Thymus (tissue), 11 donors: ENCODE results near the gene BICC1. TPM values are rescaled to one million over a fixed set of nuclear protein-coding genes. Genes with fewer than 3 reads are reported as not detected.
"Not testable (repeated sequence)": the region's sequence is repeated elsewhere in the genome, so short reads cannot be mapped to it uniquely, and the experiment has no call there.

Source experiments
- DNase-seq, 9 donors: peaks; one replicate each; pipeline ENCODE4 v3.0.0-alpha.2; 2013; ENCODE audit warnings: low spot score in 9 of 9, low read depth in 6 of 9, missing footprints in 1 of 9
- H3K27ac ChIP-seq, 2 donors: one replicate each; pipeline ENCODE4 v1.5.1; 2013; ENCODE audit warnings: control low read depth in 1 of 2, low read depth in 1 of 2, low read length in 1 of 2, mild to moderate bottlenecking in 1 of 2, moderate library complexity in 1 of 2
- H3K27me3 ChIP-seq, 2 donors: one replicate each; pipeline ENCODE4 v1.5.1; 2013; ENCODE audit warnings: low read length in 1 of 2; ENCODE audit not compliant: control insufficient read depth in 2 of 2, insufficient read depth in 1 of 2
- H3K36me3 ChIP-seq, 2 donors: one replicate each; pipeline ENCODE4 v1.5.1; 2013; ENCODE audit warnings: low read length in 1 of 2, mild to moderate bottlenecking in 1 of 2, moderate library complexity in 1 of 2; ENCODE audit not compliant: control insufficient read depth in 2 of 2, insufficient read depth in 2 of 2
- H3K4me1 ChIP-seq, 2 donors: one replicate each; pipeline ENCODE4 v1.5.1; 2013; ENCODE audit warnings: low read length in 2 of 2; ENCODE audit not compliant: control insufficient read depth in 2 of 2, insufficient read depth in 2 of 2
- H3K4me3 ChIP-seq, 2 donors: one replicate each; pipeline ENCODE4 v1.5.1; 2013; ENCODE audit warnings: low read length in 2 of 2, control low read depth in 1 of 2, mild to moderate bottlenecking in 1 of 2
- H3K9me3 ChIP-seq, 2 donors: one replicate each; pipeline ENCODE4 v1.5.1; 2013; ENCODE audit warnings: low read length in 1 of 2, mild to moderate bottlenecking in 1 of 2; ENCODE audit not compliant: control insufficient read depth in 2 of 2, insufficient read depth in 1 of 2
- WGBS: extraction: QIAGEN DNeasy Blood & Tissue Kit; methylation state at CpG from one replicate; pipeline ENCODE4 v1.1.7; 2013; 5-methylcytosine and 5-hydroxymethylcytosine counted together
- polyA plus RNA-seq: library from polyadenylated mRNA; stranded (reverse); fragments of 200-250 nt; gene quantifications from one replicate; pipeline ENCODE4 v1.2.3, GENCODE V29; 2013
- total RNA-seq: library from RNA; stranded (reverse); fragments of 120-200 nt; gene quantifications from one replicate; pipeline ENCODE4 v1.2.4, GENCODE V29; 2013
- donor health status: healthy.

Gene BICC1
- total and polyA plus RNA-seq, 2 donors = 1.8 to 1.9 TPM

GRCh38 chr10:58585435-58585834, 72.8 kb downstream of the BICC1 start:
- 47% methylated on average over 2 of the region's 2 CpGs for WGBS
- Histone ChIP-seq H3K9me3 (no peaks in the 10 kb centered on the region), H3K27ac (no peak overlapping the region), H3K36me3 (no peaks in the 10 kb centered on the region), H3K27me3 (no peaks in the 10 kb centered on the region), H3K4me3 (no peak overlapping the region), H3K4me1 (no peaks in the 10 kb centered on the region)
- DNase-seq = no peak

GRCh38 chr10:58586282-58587245, 73.9 kb downstream of the BICC1 start:
- Histone ChIP-seq H3K27me3 (no peaks in the 10 kb centered on the region), H3K4me1 (no peaks in the 10 kb centered on the region), H3K4me3 (no peak overlapping the region), H3K9me3 (no peaks in the 10 kb centered on the region), H3K27ac (no peak overlapping the region), H3K36me3 (no peaks in the 10 kb centered on the region)
- WGBS = 68% methylated on average over 13 of the region's 13 CpGs
- no peak for DNase-seq

GRCh38 chr10:58587676-58588075, 75.0 kb downstream of the BICC1 start:
- no peak for DNase-seq
- 96% methylated on average over 2 of the region's 2 CpGs for WGBS
- Histone ChIP-seq H3K4me3 (no peak overlapping the region), H3K27me3 (no peaks in the 10 kb centered on the region), H3K4me1 (no peaks in the 10 kb centered on the region), H3K27ac (no peak overlapping the region), H3K36me3 (no peaks in the 10 kb centered on the region), H3K9me3 (no peaks in the 10 kb centered on the region)

- Histone ChIP-seq H3K36me3 (no peaks in the 10 kb centered on the region), H3K9me3 (no peaks in the 10 kb centered on the region), H3K4me3 (no peak overlapping the region), H3K4me1 (no peaks in the 10 kb centered on the region), H3K27ac (no peak overlapping the region), H3K27me3 (no peaks in the 10 kb centered on the region)
- WGBS = 95% methylated on average over 14 of the region's 14 CpGs
- no peak for DNase-seq
Observed at GRCh38 chr10:58588673-58589265, 76.1 kb downstream of the BICC1 start.

- 92% methylated on average over 2 of the region's 2 CpGs for WGBS
- no peaks in the 10 kb centered on the region for H3K9me3 ChIP-seq
- H3K4me1 ChIP-seq = no peaks in the 10 kb centered on the region
- no peak for DNase-seq
- H3K27ac ChIP-seq = no peak overlapping the region
- H3K36me3 ChIP-seq = no peaks in the 10 kb centered on the region
- no peak overlapping the region for H3K4me3 ChIP-seq
- H3K27me3 ChIP-seq = no peaks in the 10 kb centered on the region
Observed at GRCh38 chr10:58590152-58590840, 77.6 kb downstream of the BICC1 start.

- Histone ChIP-seq H3K27ac (no peak overlapping the region), H3K36me3 (no peaks in the 10 kb centered on the region), H3K9me3 (no peaks in the 10 kb centered on the region), H3K4me1 (no peaks in the 10 kb centered on the region), H3K27me3 (no peaks in the 10 kb centered on the region), H3K4me3 (no peak overlapping the region)
- no peak for DNase-seq
- WGBS = 93% methylated on average over 3 of the region's 3 CpGs
Observed at GRCh38 chr10:58590924-58591323, 78.3 kb downstream of the BICC1 start.

GRCh38 chr10:58593008-58593407, 80.3 kb downstream of the BICC1 start:
- Histone ChIP-seq H3K4me3 (no peak overlapping the region), H3K9me3 (no peaks in the 10 kb centered on the region), H3K27me3 (no peaks in the 10 kb centered on the region), H3K27ac (no peak overlapping the region), H3K36me3 (no peaks in the 10 kb centered on the region), H3K4me1 (no peaks in the 10 kb centered on the region)
- WGBS = 14% methylated on average over 3 of the region's 3 CpGs
- DNase-seq = no peak

- not testable (repeated sequence) for H3K4me1 ChIP-seq, H3K9me3 ChIP-seq, H3K36me3 ChIP-seq, H3K4me3 ChIP-seq, H3K27me3 ChIP-seq, H3K27ac ChIP-seq, DNase-seq
Observed at GRCh38 chr10:58597211-58597610, 84.5 kb downstream of the BICC1 start.

GRCh38 chr10:58599927-58600553, 87.4 kb downstream of the BICC1 start:
- no peaks in the 10 kb centered on the region for H3K27me3 ChIP-seq
- H3K27ac ChIP-seq = no peak overlapping the region
- H3K4me3 ChIP-seq = no peak overlapping the region
- no peak for DNase-seq
- no peaks in the 10 kb centered on the region for H3K4me1 ChIP-seq
- WGBS = 95% methylated on average over 7 of the region's 7 CpGs
- H3K9me3 ChIP-seq = no peaks in the 10 kb centered on the region
- no peaks in the 10 kb centered on the region for H3K36me3 ChIP-seq
